Gastrocnemius medialis (tissue), 4 donors: ENCODE results near the gene ZNF664. TPM values are rescaled to one million over a fixed set of nuclear protein-coding genes. Genes with fewer than 3 reads are reported as not detected.
"Not testable (repeated sequence)": the region's sequence is repeated elsewhere in the genome, so short reads cannot be mapped to it uniquely, and the experiment has no call there.

Experiments used
- ATAC-seq, 2 donors: fragments of 150-250 bp; one replicate each; pipeline ENCODE4 v1.9.1; 2016
- DNase-seq, 2 donors: peaks; one replicate each; pipeline ENCODE4 v3.0.0-alpha.2; 2019
- H3K27ac ChIP-seq, 4 donors: fragments of 200-600 bp; sonication (generic); 1 replicate in 1 of 4; 2 replicates in 3 of 4; pipeline ENCODE4 v1.5.1; 2016 to 2018; ENCODE audit warnings: mild to moderate bottlenecking in 2 of 4, moderate library complexity in 1 of 4
- H3K27me3 ChIP-seq, 3 donors: fragments of 200-600 bp; sonication (generic) in 2 of 3; 1 replicate in 1 of 3; 2 replicates in 2 of 3; pipeline versions ENCODE4 v1.5.1 to v1.6.0; 2016 to 2019; ENCODE audit warnings: mild to moderate bottlenecking in 1 of 3, moderate library complexity in 1 of 3
- H3K36me3 ChIP-seq, 2 donors: fragments of 200-600 bp; sonication (generic) in 1 of 2; one replicate each; pipeline ENCODE4 v1.5.1; 2017 to 2018
- H3K4me1 ChIP-seq, 2 donors: fragments of 200-600 bp; sonication (generic) in 1 of 2; one replicate each; pipeline ENCODE4 v1.5.1; 2016 to 2017; ENCODE audit warnings: mild to moderate bottlenecking in 2 of 2
- H3K4me3 ChIP-seq, 4 donors: fragments of 200-600 bp; sonication (generic) in 3 of 4; 1 replicate in 1 of 4; 2 replicates in 3 of 4; pipeline ENCODE4 v1.5.1; 2016 to 2019; ENCODE audit warnings: mild to moderate bottlenecking in 2 of 4
- H3K9me3 ChIP-seq, 3 donors: fragments of 200-600 bp; sonication (generic) in 2 of 3; 1 replicate in 1 of 3; 2 replicates in 2 of 3; pipeline ENCODE4 v1.5.1; 2016 to 2019
- POLR2A ChIP-seq, 2 donors: fragments of 450-650 bp; IDR thresholded peaks; one replicate each; pipeline ENCODE4 v1.6.1; 2017; ENCODE audit warnings: antibody characterized with exemption in 2 of 2, mild to moderate bottlenecking in 2 of 2, moderate library complexity in 2 of 2
- in situ Hi-C, 4 donors: fragments of 200-750 bp; cut with MboI; loops; one replicate each; pipeline versions ENCODE4 v1.15.0 to v1.8.0; 2017; ENCODE audit warnings: low sequenced_read_pairs in 4 of 4
- intact Hi-C: fragments of 100-400 bp; cut with DNase I; formaldehyde crosslinking; loops from one replicate; pipeline ENCODE4 v1.15.1; 2023; ENCODE audit warnings: low total_unique reads
- total RNA-seq, 4 donors: library from RNA; depleted of rRNA; stranded (reverse); fragments of >200 nt; gene quantifications; one replicate each; pipeline versions ENCODE4 v1.1.0 to v1.2.3, GENCODE V29; 2016
- TF ChIP-seq, protein P1 (sequence below), 5 experiments: fragments of 450-650 bp in 3 of 5; fragments of 200-600 bp in 2 of 5; sonication (generic) in 2 of 5; IDR thresholded peaks in 4 of 5; conservative IDR thresholded peaks in 1 of 5; 1 replicate in 4 of 5; 2 replicates in 1 of 5; pipeline ENCODE4 v1.5.1; 2016 to 2019; ENCODE audit warnings: antibody characterized with exemption in 5 of 5, mild to moderate bottlenecking in 3 of 5, moderate library complexity in 3 of 5

ZNF664 gene
- total RNA-seq, 4 donors from 2014 or later = 18.1 to 37.0 (median 32.6) TPM

DNA sequence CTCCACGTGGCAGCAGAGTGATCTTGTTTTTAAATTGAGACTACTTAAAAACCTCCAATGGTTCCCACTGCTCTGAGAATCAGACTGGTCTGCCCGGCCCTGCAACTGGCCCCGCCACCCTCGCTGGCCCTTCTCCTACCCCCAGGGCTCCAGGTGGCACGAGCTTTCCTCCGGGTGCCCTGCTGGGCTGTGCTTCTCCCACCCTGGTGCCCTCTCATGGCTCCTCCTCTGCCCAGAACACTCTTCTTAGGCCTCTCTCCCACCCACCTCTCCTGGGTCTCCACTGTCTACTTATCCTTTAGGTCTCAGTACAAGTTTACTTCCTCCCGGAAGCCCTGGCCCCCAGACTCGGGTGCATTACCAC lies 26.9 kb upstream of the ZNF664 start:
- intact Hi-C loops = no loop called here

DNA sequence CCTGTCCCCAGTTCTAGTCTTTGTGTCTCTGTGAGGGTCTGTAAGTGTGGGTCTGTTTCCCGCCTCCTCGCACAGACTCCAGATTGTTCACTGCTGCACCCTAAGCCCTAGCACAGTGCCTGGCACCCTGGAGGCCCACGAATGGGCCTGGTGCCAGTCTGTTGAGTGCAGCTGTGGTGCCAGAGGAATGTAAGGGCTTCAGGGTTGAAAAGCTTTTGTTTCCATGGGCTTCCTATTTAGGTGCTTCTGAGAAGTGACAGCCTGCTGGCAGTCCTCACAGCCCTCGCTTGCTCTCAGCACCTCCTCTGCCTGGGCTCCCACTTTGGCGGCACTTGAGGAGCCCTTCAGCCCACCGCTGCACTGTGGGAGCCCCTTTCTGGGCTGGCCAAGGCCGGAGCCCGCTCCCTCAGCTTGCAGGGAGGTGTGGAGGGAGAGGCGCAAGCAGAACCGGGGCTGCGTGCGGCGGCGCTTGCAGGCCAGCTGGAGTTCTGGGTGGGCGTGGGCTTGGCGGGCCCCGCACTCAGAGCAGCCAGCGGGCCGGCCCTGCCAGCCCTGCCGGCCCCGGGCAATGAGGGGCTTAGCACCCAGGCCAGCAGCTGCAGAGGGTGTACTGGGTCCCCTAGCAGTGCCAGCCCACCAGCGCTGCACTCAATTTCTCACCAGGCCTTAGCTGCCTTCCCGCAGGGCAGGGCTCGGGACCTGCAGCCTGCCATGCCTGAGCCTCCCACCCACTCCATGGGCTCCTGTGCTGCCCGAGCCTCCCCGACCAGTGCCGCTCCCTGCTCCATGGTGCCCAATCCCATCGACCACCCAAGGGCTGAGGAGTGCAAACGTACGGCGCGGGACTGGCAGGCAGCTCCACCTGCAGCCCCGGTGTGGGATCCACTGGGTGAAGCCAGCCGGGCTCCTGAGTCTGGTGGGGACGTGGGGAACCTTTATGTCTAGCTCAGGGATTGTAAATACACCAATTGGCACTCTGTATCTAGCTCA lies 26.2 kb upstream of the ZNF664 start:
- intact Hi-C loops, H3K4me1 ChIP-seq, in situ Hi-C loops, H3K9me3 ChIP-seq, H3K4me3 ChIP-seq, H3K27ac ChIP-seq, ATAC-seq, H3K27me3 ChIP-seq, DNase-seq: not testable (repeated sequence)
- H3K36me3 ChIP-seq = peaks cover 0 to 17% of the 10 kb centered on the region in 2 donors

More for the DNA sequence above, 26.9 kb upstream of the ZNF664 start:
- Histone ChIP-seq H3K9me3 (no peaks in the 10 kb centered on the region), H3K4me3 (no peak overlapping the region), H3K4me1 (no peaks in the 10 kb centered on the region), H3K27ac (no peak overlapping the region), H3K36me3 (peaks cover 0 to 24% of the 10 kb centered on the region in 2 donors), H3K27me3 (no peaks in the 10 kb centered on the region)
- in situ Hi-C loops = no loop called here
- TF ChIP-seq POLR2A (IDR thresholded peaks at IDR 0.05) = no peak
- TF ChIP-seq, protein P1, sequence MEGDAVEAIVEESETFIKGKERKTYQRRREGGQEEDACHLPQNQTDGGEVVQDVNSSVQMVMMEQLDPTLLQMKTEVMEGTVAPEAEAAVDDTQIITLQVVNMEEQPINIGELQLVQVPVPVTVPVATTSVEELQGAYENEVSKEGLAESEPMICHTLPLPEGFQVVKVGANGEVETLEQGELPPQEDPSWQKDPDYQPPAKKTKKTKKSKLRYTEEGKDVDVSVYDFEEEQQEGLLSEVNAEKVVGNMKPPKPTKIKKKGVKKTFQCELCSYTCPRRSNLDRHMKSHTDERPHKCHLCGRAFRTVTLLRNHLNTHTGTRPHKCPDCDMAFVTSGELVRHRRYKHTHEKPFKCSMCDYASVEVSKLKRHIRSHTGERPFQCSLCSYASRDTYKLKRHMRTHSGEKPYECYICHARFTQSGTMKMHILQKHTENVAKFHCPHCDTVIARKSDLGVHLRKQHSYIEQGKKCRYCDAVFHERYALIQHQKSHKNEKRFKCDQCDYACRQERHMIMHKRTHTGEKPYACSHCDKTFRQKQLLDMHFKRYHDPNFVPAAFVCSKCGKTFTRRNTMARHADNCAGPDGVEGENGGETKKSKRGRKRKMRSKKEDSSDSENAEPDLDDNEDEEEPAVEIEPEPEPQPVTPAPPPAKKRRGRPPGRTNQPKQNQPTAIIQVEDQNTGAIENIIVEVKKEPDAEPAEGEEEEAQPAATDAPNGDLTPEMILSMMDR (IDR thresholded peaks at IDR 0.05 in 4 of 5, conservative IDR thresholded peaks at IDR 0.05 in 1 of 5) = no peak
- ATAC-seq = no peak
- DNase-seq = no peak

DNA sequence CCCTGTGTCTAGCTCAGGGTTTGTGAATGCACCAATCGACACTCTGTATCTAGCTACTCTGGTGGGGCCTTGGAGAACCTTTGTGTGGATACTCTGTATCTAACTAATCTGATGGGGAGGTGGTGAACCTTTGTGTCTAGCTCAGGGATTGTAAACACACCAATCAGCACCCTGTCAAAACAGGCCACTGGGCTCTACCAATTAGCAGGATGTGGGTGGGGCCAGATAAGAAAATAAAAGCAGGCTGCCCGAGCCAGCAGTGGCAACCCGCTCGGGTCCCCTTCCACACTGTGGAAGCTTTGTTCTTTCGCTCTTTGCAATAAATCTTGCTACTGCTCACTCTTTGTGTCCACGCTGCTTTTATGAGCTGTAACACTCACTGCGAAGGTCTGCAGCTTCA lies 25.5 kb upstream of the ZNF664 start:
- H3K9me3 ChIP-seq, H3K27ac ChIP-seq, DNase-seq, in situ Hi-C loops, intact Hi-C loops, H3K4me1 ChIP-seq, H3K36me3 ChIP-seq, ATAC-seq, H3K27me3 ChIP-seq, H3K4me3 ChIP-seq: not testable (repeated sequence)

DNA sequence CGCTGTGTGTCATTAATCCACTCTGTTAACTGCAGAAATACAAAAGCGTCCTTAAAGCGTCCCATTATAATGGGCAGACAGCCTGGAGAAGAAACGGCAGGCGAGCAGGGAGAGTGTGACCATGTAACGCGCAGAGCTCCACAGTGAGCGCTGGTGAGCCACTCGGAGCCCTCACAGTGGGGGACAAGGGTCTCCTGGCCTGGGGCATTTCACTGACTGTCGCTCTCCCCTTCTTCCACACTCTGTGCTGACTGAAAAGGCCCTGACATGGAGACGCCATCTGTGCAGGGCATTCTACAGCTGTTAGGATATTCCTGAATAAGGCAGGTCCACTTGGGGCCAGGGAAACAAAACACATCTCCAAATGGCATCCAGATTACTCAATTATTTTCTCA lies 24.6 kb upstream of the ZNF664 start:
- in situ Hi-C loops = no loop called here
- ATAC-seq = no peak
- TF ChIP-seq POLR2A (IDR thresholded peaks at IDR 0.05) = no peak
- TF ChIP-seq, protein P1 (IDR thresholded peaks at IDR 0.05 in 4 of 5, conservative IDR thresholded peaks at IDR 0.05 in 1 of 5) = no peak
- Histone ChIP-seq H3K9me3 (no peaks in the 10 kb centered on the region), H3K4me1 (peaks cover 0 to 6% of the 10 kb centered on the region in 2 donors), H3K27ac (no peak overlapping the region), H3K36me3 (peaks cover 0 to under 1% of the 10 kb centered on the region in 2 donors), H3K4me3 (no peak overlapping the region), H3K27me3 (no peaks in the 10 kb centered on the region)
- intact Hi-C loops = no loop called here
- DNase-seq = no peak

DNA sequence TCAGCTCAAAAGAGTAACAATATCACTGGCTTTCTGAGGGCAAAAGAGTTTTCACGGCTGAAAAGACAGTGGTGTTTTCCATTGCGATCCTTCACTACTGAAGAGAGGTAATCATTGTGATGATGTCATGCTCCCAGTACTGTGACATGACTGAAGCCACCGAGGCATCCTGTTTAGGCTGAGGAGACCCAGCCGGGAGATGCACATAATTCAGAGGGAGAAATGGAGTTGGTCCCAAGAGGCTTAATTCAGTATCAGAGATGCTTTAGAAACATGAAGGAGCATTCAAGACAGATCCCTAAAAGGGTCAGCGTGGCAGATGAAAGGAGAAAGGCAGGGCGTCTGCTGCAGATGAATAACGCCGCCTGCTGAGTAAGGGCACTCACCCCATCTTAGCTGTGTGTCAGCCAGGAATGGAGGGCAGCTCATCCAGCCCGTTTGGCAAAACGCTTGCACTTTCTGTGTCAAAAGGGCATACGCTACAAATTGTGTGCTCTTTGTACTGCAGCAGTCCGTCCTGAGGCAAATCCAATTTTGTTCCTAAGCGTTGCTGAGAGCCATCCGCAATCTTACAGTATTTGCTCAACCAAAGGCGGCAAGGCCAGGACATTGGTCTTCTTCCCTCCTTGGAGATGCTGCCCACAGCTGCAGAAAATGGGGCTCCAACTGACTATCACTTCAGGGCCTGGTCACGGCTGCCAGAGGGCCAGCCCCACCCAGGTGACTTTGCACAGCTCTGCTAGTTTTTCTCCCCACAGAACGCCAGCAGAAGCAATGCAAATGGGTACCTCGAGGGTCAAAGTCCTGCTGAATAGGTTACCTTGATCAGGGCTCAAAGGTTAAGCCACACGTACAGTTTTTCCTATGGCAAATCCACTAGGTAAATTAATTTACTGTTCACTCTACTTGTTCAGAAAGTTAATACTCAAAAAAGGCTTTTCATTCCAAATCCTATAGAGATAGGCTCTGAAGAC lies 23.9 kb upstream of the ZNF664 start:
- H3K27me3 ChIP-seq = no peaks in the 10 kb centered on the region
- H3K36me3 ChIP-seq = no peaks in the 10 kb centered on the region
- intact Hi-C loops = no loop called here
- H3K4me3 ChIP-seq = no peak overlapping the region
- no peaks in the 10 kb centered on the region for H3K9me3 ChIP-seq
- ATAC-seq (no peak), DNase-seq (no peak)
- H3K4me1 ChIP-seq = peaks cover 0 to 6% of the 10 kb centered on the region in 2 donors
- no peak overlapping the region for H3K27ac ChIP-seq
- in situ Hi-C loops = no loop called here
- TF ChIP-seq, protein P1 (IDR thresholded peaks at IDR 0.05 in 4 of 5, conservative IDR thresholded peaks at IDR 0.05 in 1 of 5) = no peak
- TF ChIP-seq POLR2A (IDR thresholded peaks at IDR 0.05) = no peak
